A549 (cell line): ENCODE results near the gene IFIT2. TPM values are rescaled to one million over a fixed set of nuclear protein-coding genes. Genes with fewer than 3 reads are reported as not detected.
A peak's percentile ranks its signal among the peaks of the same experiment; 100 is the strongest.

Experiments used
- BHLHE40 ChIP-seq: IDR thresholded peaks from 2 replicates; pipeline ENCODE4 v1.6.1; 2012; ENCODE audit warnings: low read depth, low read length, inconsistent platforms
- CBX2 ChIP-seq: fragments of 200-600 bp; sonication (generic); IDR thresholded peaks from 2 replicates; pipeline ENCODE4 v1.6.1; 2016; ENCODE audit warnings: low read depth, mild to moderate bottlenecking, borderline replicate concordance
- CBX8 ChIP-seq: fragments of 200-600 bp; sonication (generic); IDR thresholded peaks from 2 replicates; pipeline ENCODE4 v1.6.1; 2016
- CEBPB ChIP-seq, 2 experiments: fragments of >200 bp in 1 of 2; sonication (Bioruptor Twin) in 1 of 2; formaldehyde crosslinking in 1 of 2; IDR thresholded peaks; 2 replicates each; pipeline ENCODE4 v1.6.1; 2012 to 2016
- EHF ChIP-seq: fragments of 250-450 bp; sonication (Bioruptor Pico); IDR thresholded peaks from 2 replicates; pipeline ENCODE4 v1.5.0; 2020; ENCODE audit warnings: mild to moderate bottlenecking
- EHMT2 ChIP-seq: fragments of 200-600 bp; sonication (generic); IDR thresholded peaks from 2 replicates; pipeline ENCODE4 v1.6.1; 2016; ENCODE audit warnings: antibody characterized with exemption, low read depth, mild to moderate bottlenecking, moderate library complexity
- ELK1 ChIP-seq: fragments of 150-350 bp; IDR thresholded peaks from 2 replicates; pipeline ENCODE4 v1.6.1; 2014; ENCODE audit warnings: low read depth, mild to moderate bottlenecking, low read length
- FOSL2 ChIP-seq, 2 experiments: fragments of 450-650 bp in 1 of 2; fragments of >200 bp in 1 of 2; sonication (Bioruptor Twin) in 1 of 2; formaldehyde crosslinking; IDR thresholded peaks; 2 replicates each; pipeline versions ENCODE4 v1.5.0 to v1.6.1; 2016 to 2020; ENCODE audit warnings: mild to moderate bottlenecking in 1 of 2, moderate library complexity in 1 of 2
- FOXS1 ChIP-seq: fragments of 250-450 bp; sonication (Bioruptor Pico); IDR thresholded peaks from 2 replicates; pipeline ENCODE4 v1.5.0; 2020; ENCODE audit warnings: mild to moderate bottlenecking, moderate library complexity
- GATA3 ChIP-seq: IDR thresholded peaks from 2 replicates; pipeline ENCODE4 v1.6.1; 2012; ENCODE audit warnings: borderline replicate concordance
- HMGXB4 ChIP-seq: fragments of 250-450 bp; sonication (Bioruptor Pico); IDR thresholded peaks from 2 replicates; pipeline ENCODE4 v1.5.0; 2021; ENCODE audit warnings: mild to moderate bottlenecking, moderate library complexity, borderline replicate concordance
- HOXA7 ChIP-seq: fragments of 250-450 bp; sonication (Bioruptor Pico); IDR thresholded peaks from 2 replicates; pipeline ENCODE4 v1.5.0; 2020; ENCODE audit warnings: mild to moderate bottlenecking, moderate library complexity
- HOXB13 ChIP-seq: fragments of 250-450 bp; sonication (Bioruptor Pico); IDR thresholded peaks from 2 replicates; pipeline ENCODE4 v1.5.0; 2020; ENCODE audit warnings: low read depth, mild to moderate bottlenecking, moderate library complexity
- HOXB5 ChIP-seq: fragments of 250-450 bp; sonication (Bioruptor Pico); IDR thresholded peaks from 2 replicates; pipeline ENCODE4 v1.5.0; 2020; ENCODE audit warnings: mild to moderate bottlenecking, moderate library complexity
- KDM1A ChIP-seq: fragments of 200-600 bp; sonication (generic); IDR thresholded peaks from 2 replicates; pipeline ENCODE4 v1.6.1; 2016; ENCODE audit warnings: low read depth, mild to moderate bottlenecking
- KDM5A ChIP-seq: fragments of 200-600 bp; sonication (generic); IDR thresholded peaks from 2 replicates; pipeline ENCODE4 v1.6.1; 2016; ENCODE audit warnings: antibody characterized with exemption, mild to moderate bottlenecking
- MAZ ChIP-seq: fragments of 150-350 bp; IDR thresholded peaks from 2 replicates; pipeline ENCODE4 v1.6.1; 2014; ENCODE audit warnings: antibody characterized with exemption, low read depth, low read length, borderline replicate concordance
- NFE2L2 ChIP-seq: fragments of 150-350 bp; conservative IDR thresholded peaks from 2 replicates; pipeline ENCODE4 v1.6.1; 2014; ENCODE audit warnings: low read length
- NR3C1 ChIP-seq: fragments of >200 bp; sonication (Bioruptor Twin); formaldehyde crosslinking; IDR thresholded peaks from 3 replicates; pipeline ENCODE4 v1.6.1; 2017
- PHF8 ChIP-seq: fragments of 200-600 bp; sonication (generic); IDR thresholded peaks from 2 replicates; pipeline ENCODE4 v1.6.1; 2016; ENCODE audit warnings: low read depth, mild to moderate bottlenecking, antibody characterized with exemption, moderate library complexity, borderline replicate concordance
- POLR2AphosphoS2 ChIP-seq: conservative IDR thresholded peaks from 2 replicates; pipeline ENCODE4 v1.6.1; 2012; ENCODE audit warnings: low read length, improper control_type of control experiment, inconsistent platforms
- RCOR1 ChIP-seq: fragments of 150-350 bp; IDR thresholded peaks from 2 replicates; pipeline ENCODE4 v1.6.1; 2014; ENCODE audit warnings: antibody characterized with exemption, low read length, low read depth
- RFX5 ChIP-seq: fragments of 450-650 bp; IDR thresholded peaks from 2 replicates; pipeline ENCODE4 v1.7.1; 2014; ENCODE audit warnings: antibody characterized with exemption, mild to moderate bottlenecking, moderate library complexity
- RNF2 ChIP-seq: fragments of 200-600 bp; sonication (generic); IDR thresholded peaks from 2 replicates; pipeline ENCODE4 v1.6.1; 2016; ENCODE audit warnings: low read depth, mild to moderate bottlenecking, antibody characterized with exemption, moderate library complexity, borderline replicate concordance
- SMC3 ChIP-seq: fragments of >200 bp; sonication (Bioruptor Twin); formaldehyde crosslinking; IDR thresholded peaks from 3 replicates; pipeline ENCODE4 v1.6.1; 2018; ENCODE audit warnings: inconsistent platforms
- SREBF2 ChIP-seq: fragments of 450-650 bp; IDR thresholded peaks from 2 replicates; pipeline ENCODE4 v1.6.1; 2014; ENCODE audit warnings: mild to moderate bottlenecking, moderate library complexity
- TFCP2L1 ChIP-seq: fragments of 250-450 bp; sonication (Bioruptor Pico); IDR thresholded peaks from 2 replicates; pipeline ENCODE4 v1.5.0; 2021; ENCODE audit warnings: mild to moderate bottlenecking
- ZC3H11A ChIP-seq: fragments of 450-650 bp; IDR thresholded peaks from 2 replicates; pipeline ENCODE4 v1.6.1; 2014; ENCODE audit warnings: antibody characterized with exemption, mild to moderate bottlenecking
- ZFP36 ChIP-seq: fragments of 450-650 bp; IDR thresholded peaks from 2 replicates; pipeline ENCODE4 v1.6.1; 2014; ENCODE audit warnings: borderline replicate concordance; ENCODE audit not compliant: partially characterized antibody
- ZNF302 ChIP-seq: fragments of 250-450 bp; sonication (Bioruptor Pico); IDR thresholded peaks from 2 replicates; pipeline ENCODE4 v1.9.0; 2021; ENCODE audit warnings: inconsistent platforms, mild to moderate bottlenecking, moderate library complexity
- polyA plus RNA-seq, 4 experiments: library from polyadenylated mRNA; depleted of rRNA in 3 of 4; stranded (reverse); fragments of >200 nt; fragmentation: RNase III in 1 of 4; extraction: RNeasy Plus Mini Kit Qiagen cat#74134 plus additional on column Dnase treatment in 1 of 4; gene quantifications; 2 replicates in 3 of 4; 3 replicates in 1 of 4; pipeline ENCODE4 v1.2.3, GENCODE V29; 2011 to 2017
- TF ChIP-seq, protein P1 (sequence below): fragments of >200 bp; sonication (Bioruptor Twin); formaldehyde crosslinking; IDR thresholded peaks from 3 replicates; pipeline ENCODE4 v1.5.1; 2016
- TF ChIP-seq, protein P2 (sequence below): fragments of >200 bp; sonication (Bioruptor Twin); formaldehyde crosslinking; IDR thresholded peaks from 2 replicates; pipeline ENCODE4 v1.6.1; 2016
- TF ChIP-seq, protein P3 (sequence below): fragments of >200 bp; sonication (Bioruptor Twin); formaldehyde crosslinking; IDR thresholded peaks from 3 replicates; pipeline ENCODE4 v1.6.1; 2016
- TF ChIP-seq, protein P4 (sequence below): fragments of 250-450 bp; sonication (Bioruptor Pico); IDR thresholded peaks from 2 replicates; pipeline ENCODE4 v1.5.0; 2020; ENCODE audit warnings: low read depth, mild to moderate bottlenecking, moderate library complexity

IFIT2 gene
- polyA plus RNA-seq, 2 of the 4 experiments (the other 2 are of a cell fraction), result 0.75 to 1.1 TPM

- TF ChIP-seq, protein P1, sequence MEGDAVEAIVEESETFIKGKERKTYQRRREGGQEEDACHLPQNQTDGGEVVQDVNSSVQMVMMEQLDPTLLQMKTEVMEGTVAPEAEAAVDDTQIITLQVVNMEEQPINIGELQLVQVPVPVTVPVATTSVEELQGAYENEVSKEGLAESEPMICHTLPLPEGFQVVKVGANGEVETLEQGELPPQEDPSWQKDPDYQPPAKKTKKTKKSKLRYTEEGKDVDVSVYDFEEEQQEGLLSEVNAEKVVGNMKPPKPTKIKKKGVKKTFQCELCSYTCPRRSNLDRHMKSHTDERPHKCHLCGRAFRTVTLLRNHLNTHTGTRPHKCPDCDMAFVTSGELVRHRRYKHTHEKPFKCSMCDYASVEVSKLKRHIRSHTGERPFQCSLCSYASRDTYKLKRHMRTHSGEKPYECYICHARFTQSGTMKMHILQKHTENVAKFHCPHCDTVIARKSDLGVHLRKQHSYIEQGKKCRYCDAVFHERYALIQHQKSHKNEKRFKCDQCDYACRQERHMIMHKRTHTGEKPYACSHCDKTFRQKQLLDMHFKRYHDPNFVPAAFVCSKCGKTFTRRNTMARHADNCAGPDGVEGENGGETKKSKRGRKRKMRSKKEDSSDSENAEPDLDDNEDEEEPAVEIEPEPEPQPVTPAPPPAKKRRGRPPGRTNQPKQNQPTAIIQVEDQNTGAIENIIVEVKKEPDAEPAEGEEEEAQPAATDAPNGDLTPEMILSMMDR, result no peak
- TF ChIP-seq EHMT2 (0 out of 2 replicates have a peak, but pooled peaks have one; percentile 27), ZFP36 (no peak), FOSL2 (IDR thresholded peaks at IDR 0.05) (0 out of 2 replicates have a peak, but pooled peaks have one; percentile 21), FOSL2 (CRISPR knock-in tag; IDR thresholded peaks at IDR 0.05) (peak; percentile 83), TFCP2L1 (CRISPR knock-in tag) (no peak), FOXS1 (CRISPR knock-in tag) (no peak), RNF2 (no peak), KDM5A (no peak), ZC3H11A (no peak), HOXB13 (0 out of 2 replicates have a peak, but pooled peaks have one; percentile 52), HMGXB4 (CRISPR knock-in tag) (no peak), PHF8 (no peak), SMC3 (no peak), NFE2L2 (no peak), ELK1 (no peak), KDM1A (no peak), EHF (CRISPR knock-in tag) (peak; percentile 58; the same call in 1 of the 2 replicates), RCOR1 (no peak), CEBPB (IDR thresholded peaks at IDR 0.05) (no peak), GATA3 (no peak), MAZ (no peak), HOXB5 (CRISPR knock-in tag) (no peak), CBX8 (no peak), RFX5 (no peak), BHLHE40 (0 out of 2 replicates have a peak, but pooled peaks have one; percentile 53), NR3C1 (no peak), HOXA7 (CRISPR knock-in tag) (no peak), CBX2 (no peak), POLR2AphosphoS2 (no peak), ZNF302 (CRISPR knock-in tag) (peak; percentile 82), SREBF2 (no peak)
- TF ChIP-seq, protein P2, sequence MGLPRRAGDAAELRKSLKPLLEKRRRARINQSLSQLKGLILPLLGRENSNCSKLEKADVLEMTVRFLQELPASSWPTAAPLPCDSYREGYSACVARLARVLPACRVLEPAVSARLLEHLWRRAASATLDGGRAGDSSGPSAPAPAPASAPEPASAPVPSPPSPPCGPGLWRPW, result no peak
- TF ChIP-seq, protein P3, sequence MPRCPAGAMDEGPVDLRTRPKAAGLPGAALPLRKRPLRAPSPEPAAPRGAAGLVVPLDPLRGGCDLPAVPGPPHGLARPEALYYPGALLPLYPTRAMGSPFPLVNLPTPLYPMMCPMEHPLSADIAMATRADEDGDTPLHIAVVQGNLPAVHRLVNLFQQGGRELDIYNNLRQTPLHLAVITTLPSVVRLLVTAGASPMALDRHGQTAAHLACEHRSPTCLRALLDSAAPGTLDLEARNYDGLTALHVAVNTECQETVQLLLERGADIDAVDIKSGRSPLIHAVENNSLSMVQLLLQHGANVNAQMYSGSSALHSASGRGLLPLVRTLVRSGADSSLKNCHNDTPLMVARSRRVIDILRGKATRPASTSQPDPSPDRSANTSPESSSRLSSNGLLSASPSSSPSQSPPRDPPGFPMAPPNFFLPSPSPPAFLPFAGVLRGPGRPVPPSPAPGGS, result no peak
- TF ChIP-seq, protein P4, sequence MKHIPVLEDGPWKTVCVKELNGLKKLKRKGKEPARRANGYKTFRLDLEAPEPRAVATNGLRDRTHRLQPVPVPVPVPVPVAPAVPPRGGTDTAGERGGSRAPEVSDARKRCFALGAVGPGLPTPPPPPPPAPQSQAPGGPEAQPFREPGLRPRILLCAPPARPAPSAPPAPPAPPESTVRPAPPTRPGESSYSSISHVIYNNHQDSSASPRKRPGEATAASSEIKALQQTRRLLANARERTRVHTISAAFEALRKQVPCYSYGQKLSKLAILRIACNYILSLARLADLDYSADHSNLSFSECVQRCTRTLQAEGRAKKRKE (CRISPR knock-in tag), result peak; percentile 67; the same call in 1 of the 2 replicates
These were observed 50.1 kb downstream of the IFIT2 start (continued) for GRCh38 chr10:89351780-89352597.
